HUES48 (cell line): ENCODE data around the gene GDPD1.

Experiments used
- H3K27ac ChIP-seq: one replicate; pipeline ENCODE4 v1.7.0; 2013; ENCODE audit warnings: low read depth, low read length, inconsistent platforms
- H3K27me3 ChIP-seq: 2 replicates; pipeline ENCODE4 v1.6.1; 2013; ENCODE audit warnings: mild to moderate bottlenecking, low read length; ENCODE audit not compliant: control insufficient read depth, insufficient read depth
- H3K36me3 ChIP-seq: 2 replicates; pipeline ENCODE4 v1.6.1; 2013; ENCODE audit warnings: low read length; ENCODE audit not compliant: control insufficient read depth, insufficient read depth
- H3K4me1 ChIP-seq: 2 replicates; pipeline ENCODE4 v1.6.1; 2013; ENCODE audit warnings: mild to moderate bottlenecking, low read length; ENCODE audit not compliant: control insufficient read depth, insufficient read depth
- H3K4me3 ChIP-seq: 2 replicates; pipeline ENCODE4 v1.5.1; 2013; ENCODE audit warnings: mild to moderate bottlenecking, low read depth, low read length
- H3K9ac ChIP-seq: 2 replicates; pipeline ENCODE4 v1.6.1; 2013; ENCODE audit warnings: mild to moderate bottlenecking, low read depth, low read length, moderate library complexity
- H3K9me3 ChIP-seq: 2 replicates; pipeline ENCODE4 v1.6.1; 2013; ENCODE audit warnings: low read length; ENCODE audit not compliant: control insufficient read depth, insufficient read depth

Gene GDPD1

DNA sequence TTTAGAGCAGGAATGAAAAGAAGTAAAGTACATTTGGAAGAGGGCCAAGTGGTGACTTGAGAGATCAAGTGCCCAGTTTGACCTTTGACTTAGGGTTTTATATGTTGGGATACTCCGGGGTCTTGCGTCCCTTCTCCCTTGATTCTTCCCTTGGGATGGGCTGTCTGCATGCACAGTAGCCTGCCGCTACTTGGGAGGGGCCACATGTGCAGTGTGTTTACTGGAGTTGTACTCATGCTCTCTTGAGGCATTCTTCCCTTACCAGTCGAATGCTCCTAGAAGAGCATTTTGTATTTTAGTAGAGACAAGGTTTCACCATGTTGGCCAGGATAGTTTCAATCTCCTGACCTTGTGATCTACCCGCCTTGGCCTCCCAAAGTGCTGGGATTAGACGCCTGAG lies 23.8 kb downstream of the GDPD1 start:
- H3K36me3 ChIP-seq = no peaks in the 10 kb centered on the region
- H3K4me3 ChIP-seq = no peak overlapping the region
- no peaks in the 10 kb centered on the region for H3K4me1 ChIP-seq
- no peak overlapping the region for H3K27ac ChIP-seq
- no peaks in the 10 kb centered on the region for H3K9me3 ChIP-seq
- H3K27me3 ChIP-seq = no peaks in the 10 kb centered on the region
- no peak overlapping the region for H3K9ac ChIP-seq

DNA sequence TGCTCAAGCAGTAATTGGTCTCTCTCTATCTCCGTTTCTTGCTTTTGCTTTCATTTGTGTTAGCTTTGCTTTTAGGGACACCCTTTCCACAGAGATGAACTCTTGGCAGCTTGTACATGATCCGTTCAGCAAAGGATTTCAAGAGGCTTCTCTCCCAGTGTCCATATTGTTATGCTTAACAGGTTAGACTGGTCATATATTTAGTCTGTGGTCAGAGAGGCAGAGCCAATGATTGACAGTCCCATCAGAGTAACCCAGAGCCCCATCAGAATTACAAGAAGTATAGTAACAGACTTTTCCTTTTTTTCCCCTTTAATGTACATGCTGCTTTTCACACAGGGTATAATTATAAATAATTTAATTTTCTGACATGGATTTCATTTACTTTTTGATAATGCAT lies 34.4 kb downstream of the GDPD1 start:
- Histone ChIP-seq H3K27ac (no peak overlapping the region), H3K9me3 (no peaks in the 10 kb centered on the region), H3K4me3 (no peak overlapping the region), H3K27me3 (no peaks in the 10 kb centered on the region), H3K36me3 (no peaks in the 10 kb centered on the region), H3K9ac (no peak overlapping the region), H3K4me1 (no peaks in the 10 kb centered on the region)

DNA sequence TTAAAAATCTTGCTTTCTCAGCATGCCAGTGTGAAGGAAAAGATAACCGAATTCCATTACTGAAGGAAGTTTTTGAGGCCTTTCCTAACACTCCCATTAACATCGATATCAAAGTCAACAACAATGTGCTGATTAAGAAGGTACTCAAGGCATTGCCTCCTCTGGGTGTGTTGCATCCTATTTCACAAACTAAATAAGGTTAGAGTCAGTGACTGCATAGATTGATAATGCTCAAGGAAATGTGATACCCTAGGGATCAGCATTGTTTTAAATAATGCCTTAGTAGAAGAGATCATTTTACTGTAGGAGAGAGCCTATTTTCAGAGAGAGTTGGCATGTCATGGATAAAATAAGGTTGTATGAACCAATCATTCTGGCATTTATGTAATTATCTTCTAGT lies 36.8 kb downstream of the GDPD1 start:
- H3K9me3 ChIP-seq = no peaks in the 10 kb centered on the region
- H3K9ac ChIP-seq = no peak overlapping the region
- no peak overlapping the region for H3K27ac ChIP-seq
- H3K27me3 ChIP-seq = no peaks in the 10 kb centered on the region
- no peaks in the 10 kb centered on the region for H3K36me3 ChIP-seq
- H3K4me1 ChIP-seq = no peaks in the 10 kb centered on the region
- no peak overlapping the region for H3K4me3 ChIP-seq

- Histone ChIP-seq H3K36me3 (no peaks in the 10 kb centered on the region), H3K27me3 (no peaks in the 10 kb centered on the region), H3K27ac (no peak overlapping the region), H3K4me1 (no peaks in the 10 kb centered on the region), H3K4me3 (no peak overlapping the region), H3K9ac (no peak overlapping the region), H3K9me3 (no peaks in the 10 kb centered on the region)
Measured at GRCh38 chr17:59260722-59261121, 40.4 kb downstream of the GDPD1 start.

GRCh38 chr17:59266745-59267144 lies 46.4 kb downstream of the GDPD1 start:
- H3K36me3 ChIP-seq = no peaks in the 10 kb centered on the region
- H3K9ac ChIP-seq = no peak overlapping the region
- no peak overlapping the region for H3K4me3 ChIP-seq
- no peak overlapping the region for H3K27ac ChIP-seq
- no peaks in the 10 kb centered on the region for H3K4me1 ChIP-seq
- H3K27me3 ChIP-seq = no peaks in the 10 kb centered on the region
- H3K9me3 ChIP-seq = no peaks in the 10 kb centered on the region

DNA sequence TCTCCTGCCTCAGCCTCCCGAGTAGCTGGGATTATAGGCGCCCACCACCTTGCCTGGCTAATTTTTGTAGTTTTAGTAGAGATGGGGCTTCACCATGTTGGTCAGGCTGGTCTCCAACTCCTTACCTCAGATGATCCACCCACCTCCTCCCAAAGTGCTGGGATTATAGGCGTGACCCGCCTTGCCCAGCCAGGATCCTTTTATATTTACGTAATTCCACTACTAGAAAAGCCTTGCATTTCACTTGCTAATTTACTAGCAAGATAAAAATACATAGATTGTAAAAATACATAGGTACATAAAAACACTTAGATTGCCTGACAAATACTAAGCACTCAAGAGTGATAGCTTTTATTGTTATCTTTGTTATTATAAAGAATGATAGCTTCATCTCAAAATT lies 47.5 kb downstream of the GDPD1 start:
- Histone ChIP-seq H3K27me3 (no peaks in the 10 kb centered on the region), H3K4me3 (no peak overlapping the region), H3K27ac (no peak overlapping the region), H3K36me3 (no peaks in the 10 kb centered on the region), H3K9ac (no peak overlapping the region), H3K4me1 (no peaks in the 10 kb centered on the region), H3K9me3 (no peaks in the 10 kb centered on the region)

GRCh38 chr17:59275618-59276017 lies 55.3 kb downstream of the GDPD1 start:
- H3K9ac ChIP-seq = no peak overlapping the region
- H3K27ac ChIP-seq = no peak overlapping the region
- no peaks in the 10 kb centered on the region for H3K36me3 ChIP-seq
- H3K4me1 ChIP-seq = no peaks in the 10 kb centered on the region
- H3K9me3 ChIP-seq = no peaks in the 10 kb centered on the region
- no peak overlapping the region for H3K4me3 ChIP-seq
- H3K27me3 ChIP-seq = no peaks in the 10 kb centered on the region

- no peak overlapping the region for H3K9ac ChIP-seq
- no peaks in the 10 kb centered on the region for H3K27me3 ChIP-seq
- no peak overlapping the region for H3K27ac ChIP-seq
- H3K4me3 ChIP-seq = no peak overlapping the region
- no peaks in the 10 kb centered on the region for H3K9me3 ChIP-seq
- no peaks in the 10 kb centered on the region for H3K36me3 ChIP-seq
- H3K4me1 ChIP-seq = no peaks in the 10 kb centered on the region
Measured at GRCh38 chr17:59277031-59277430, 56.7 kb downstream of the GDPD1 start.

GRCh38 chr17:59278406-59278805 lies 58.1 kb downstream of the GDPD1 start:
- no peaks in the 10 kb centered on the region for H3K27me3 ChIP-seq
- H3K9ac ChIP-seq = no peak overlapping the region
- no peak overlapping the region for H3K4me3 ChIP-seq
- no peaks in the 10 kb centered on the region for H3K4me1 ChIP-seq
- no peaks in the 10 kb centered on the region for H3K36me3 ChIP-seq
- H3K27ac ChIP-seq = no peak overlapping the region
- no peaks in the 10 kb centered on the region for H3K9me3 ChIP-seq

DNA sequence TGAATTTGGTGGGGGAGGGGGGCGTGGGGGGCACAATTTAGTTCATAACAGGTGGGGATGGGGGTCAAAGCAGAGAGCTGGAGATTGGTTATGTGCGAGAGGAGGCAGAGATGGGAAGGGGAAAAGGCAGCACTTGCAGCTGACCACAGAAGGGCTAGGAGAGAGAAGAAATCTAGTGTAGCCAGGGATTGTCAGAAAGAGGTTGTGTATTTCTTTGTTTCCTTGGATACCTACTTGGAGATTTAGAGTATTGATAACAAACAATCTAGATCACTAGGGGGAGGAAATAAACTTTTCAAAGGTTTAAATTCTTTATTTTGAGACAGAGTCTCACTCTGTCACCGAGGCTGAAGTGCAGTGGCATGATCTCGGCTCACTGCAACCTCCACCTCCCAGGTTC lies 64.0 kb downstream of the GDPD1 start:
- Histone ChIP-seq H3K4me3 (no peak overlapping the region), H3K9me3 (no peaks in the 10 kb centered on the region), H3K27ac (no peak overlapping the region), H3K4me1 (no peaks in the 10 kb centered on the region), H3K36me3 (no peaks in the 10 kb centered on the region), H3K27me3 (no peaks in the 10 kb centered on the region), H3K9ac (no peak overlapping the region)

GRCh38 chr17:59287452-59287851 lies 67.1 kb downstream of the GDPD1 start:
- Histone ChIP-seq H3K4me1 (peaks cover 14% of the 10 kb centered on the region; the same call in 1 of the 2 replicates), H3K9me3 (no peaks in the 10 kb centered on the region)

DNA sequence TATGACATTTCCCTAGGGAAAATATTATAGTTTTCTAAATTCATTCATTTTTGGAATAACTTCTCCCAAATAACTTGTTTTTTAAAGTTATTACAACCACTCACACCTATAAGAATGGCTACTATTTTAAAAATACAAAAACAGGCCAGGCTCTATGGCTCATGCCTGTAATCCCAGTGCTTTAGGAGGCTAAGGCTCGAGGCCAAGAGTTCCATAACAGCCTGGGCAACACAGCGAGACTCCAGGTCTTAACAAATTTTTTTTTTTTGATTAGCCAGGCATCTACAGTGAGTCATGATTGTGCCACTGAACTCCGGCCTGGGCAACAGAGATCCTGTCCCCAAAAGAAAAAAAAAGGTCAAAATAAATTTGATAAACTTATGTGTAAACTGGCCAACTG lies 67.6 kb downstream of the GDPD1 start:
- no peaks in the 10 kb centered on the region for H3K9me3 ChIP-seq
- H3K27me3 ChIP-seq = peaks cover 11% of the 10 kb centered on the region; the same call in 1 of the 2 replicates
- no peaks in the 10 kb centered on the region for H3K36me3 ChIP-seq
- peaks cover 14% of the 10 kb centered on the region; the same call in 1 of the 2 replicates for H3K4me1 ChIP-seq
- no peak overlapping the region for H3K27ac ChIP-seq
- H3K4me3 ChIP-seq = no peak overlapping the region
- no peak overlapping the region for H3K9ac ChIP-seq

More at GRCh38 chr17:59287452-59287851, 67.1 kb downstream of the GDPD1 start:
- no peak overlapping the region for H3K27ac ChIP-seq
- no peaks in the 10 kb centered on the region for H3K36me3 ChIP-seq
- H3K27me3 ChIP-seq = peaks cover 11% of the 10 kb centered on the region; the same call in 1 of the 2 replicates
- no peak overlapping the region for H3K4me3 ChIP-seq
- H3K9ac ChIP-seq = no peak overlapping the region
